Large intestine (tissue), 3 donors: Measurements from ENCODE around the gene ZCCHC13. TPM values are rescaled to one million over a fixed set of nuclear protein-coding genes. Genes with fewer than 3 reads are reported as not detected.
"Not testable (repeated sequence)": the region's sequence is repeated elsewhere in the genome, so short reads cannot be mapped to it uniquely, and the experiment has no call there.

Experiments used
- DNase-seq, 2 donors: peaks; one replicate each; pipeline versions ENCODE4 v3.0.0 to v3.0.0-alpha.2; 2013
- H3K27ac ChIP-seq: one replicate; pipeline ENCODE4 v1.5.1; 2013; ENCODE audit warnings: low read length
- H3K27me3 ChIP-seq: 2 replicates; pipeline ENCODE4 v1.6.1; 2013; ENCODE audit warnings: low read length; ENCODE audit not compliant: control insufficient read depth, insufficient read depth
- H3K36me3 ChIP-seq: 2 replicates; pipeline ENCODE4 v1.6.1; 2013; ENCODE audit warnings: low read length; ENCODE audit not compliant: control insufficient read depth, insufficient read depth
- H3K4me1 ChIP-seq: one replicate; pipeline ENCODE4 v1.6.1; 2013; ENCODE audit warnings: low read length; ENCODE audit not compliant: control insufficient read depth, insufficient read depth
- H3K4me3 ChIP-seq: one replicate; pipeline ENCODE4 v1.5.1; 2013; ENCODE audit warnings: low read length
- H3K9me3 ChIP-seq: one replicate; pipeline ENCODE4 v1.6.1; 2013; ENCODE audit warnings: mild to moderate bottlenecking, low read depth, low read length, moderate library complexity; ENCODE audit not compliant: control insufficient read depth
- WGBS: methylation state at CpG from one replicate; pipeline ENCODE4 v1.1.5; 2013; ENCODE audit warnings: low lambda C conversion rate; ENCODE audit not compliant: insufficient coverage; 5-methylcytosine and 5-hydroxymethylcytosine counted together
- polyA plus RNA-seq: library from polyadenylated mRNA; unstranded; fragments of 120-200 nt; gene quantifications from one replicate; pipeline ENCODE4 v1.2.1, GENCODE V29; 2013

The ZCCHC13 gene
- polyA plus RNA-seq, 1 donor, result not detected

- H3K9me3 ChIP-seq, H3K27me3 ChIP-seq, H3K4me1 ChIP-seq, H3K27ac ChIP-seq, DNase-seq, H3K36me3 ChIP-seq, H3K4me3 ChIP-seq: not testable (repeated sequence)
- no CpG with 5 or more reads among the region's 2 CpGs for WGBS
These were observed 15.3 kb downstream of the ZCCHC13 start for GRCh38 chrX:74319321-74319720.

DNA sequence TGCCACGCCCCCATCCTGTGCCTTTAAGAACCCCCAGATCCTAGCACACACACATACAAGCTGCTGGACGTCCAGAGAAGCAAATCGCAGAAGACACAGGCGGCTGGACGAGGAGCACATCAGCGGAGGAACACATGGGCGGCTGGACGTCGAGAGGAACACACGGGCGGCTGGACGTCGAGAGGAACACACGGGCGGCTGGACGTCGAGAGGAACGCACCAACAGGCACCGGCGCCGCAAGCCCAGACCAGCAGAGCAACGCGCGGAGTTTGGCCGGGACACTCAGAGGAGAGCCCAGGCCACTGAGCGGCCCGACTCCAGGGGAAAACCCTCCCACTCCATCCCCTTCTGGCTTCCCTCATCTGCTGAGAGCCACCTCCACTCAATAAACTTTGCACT lies 17.2 kb downstream of the ZCCHC13 start:
- H3K9me3 ChIP-seq, result no peaks in the 10 kb centered on the region
- H3K27me3 ChIP-seq, result no peaks in the 10 kb centered on the region
- no peak overlapping the region for H3K4me3 ChIP-seq
- DNase-seq, result no peak
- peaks cover 2% of the 10 kb centered on the region for H3K4me1 ChIP-seq
- no peak overlapping the region for H3K27ac ChIP-seq
- no peaks in the 10 kb centered on the region for H3K36me3 ChIP-seq
- WGBS, result no CpG with 5 or more reads among the region's 27 CpGs

GRCh38 chrX:74324131-74324530 lies 20.2 kb downstream of the ZCCHC13 start:
- Histone ChIP-seq H3K27me3 (no peaks in the 10 kb centered on the region), H3K9me3 (no peaks in the 10 kb centered on the region), H3K36me3 (no peaks in the 10 kb centered on the region), H3K27ac (no peak overlapping the region), H3K4me1 (peaks cover 2% of the 10 kb centered on the region), H3K4me3 (no peak overlapping the region)
- WGBS, result no CpG with 5 or more reads among the region's 5 CpGs
- DNase-seq, result no peak

GRCh38 chrX:74325130-74326059 lies 21.4 kb downstream of the ZCCHC13 start:
- Histone ChIP-seq H3K36me3 (no peaks in the 10 kb centered on the region), H3K27ac (no peak overlapping the region), H3K27me3 (no peaks in the 10 kb centered on the region), H3K4me3 (no peak overlapping the region), H3K9me3 (no peaks in the 10 kb centered on the region), H3K4me1 (peaks cover 2% of the 10 kb centered on the region)
- WGBS, result no CpG with 5 or more reads among the region's 9 CpGs
- peak in 1 of 2 donors; percentile 16 for DNase-seq

DNA sequence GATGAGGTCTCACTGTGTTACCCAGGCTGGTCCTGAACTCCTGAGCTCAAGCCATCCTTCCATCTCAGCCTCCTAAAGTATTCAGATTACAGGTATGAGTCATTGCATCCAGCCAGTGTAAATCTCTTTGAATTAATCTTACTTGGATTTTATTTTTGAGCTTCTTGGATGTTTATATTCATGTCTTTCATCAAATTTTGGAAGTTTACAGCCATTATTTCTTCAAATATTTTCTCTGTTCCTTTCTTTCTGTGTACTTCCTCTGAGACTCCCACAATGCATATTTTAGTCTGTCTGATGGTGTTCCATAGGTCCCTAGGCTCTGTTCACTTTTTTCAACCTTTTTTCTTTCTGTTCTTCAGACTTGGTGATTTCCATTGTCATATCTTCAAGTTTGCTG lies 34.9 kb downstream of the ZCCHC13 start:
- Histone ChIP-seq H3K36me3 (no peaks in the 10 kb centered on the region), H3K4me3 (no peak overlapping the region), H3K27ac (no peak overlapping the region), H3K4me1 (no peaks in the 10 kb centered on the region), H3K27me3 (no peaks in the 10 kb centered on the region), H3K9me3 (peaks cover 4% of the 10 kb centered on the region)
- no peak for DNase-seq

GRCh38 chrX:74340051-74340450 lies 36.1 kb downstream of the ZCCHC13 start:
- H3K9me3 ChIP-seq, result peaks cover 4% of the 10 kb centered on the region
- no peak for DNase-seq
- no peak overlapping the region for H3K4me3 ChIP-seq
- H3K27me3 ChIP-seq, result no peaks in the 10 kb centered on the region
- no peaks in the 10 kb centered on the region for H3K36me3 ChIP-seq
- no peaks in the 10 kb centered on the region for H3K4me1 ChIP-seq
- H3K27ac ChIP-seq, result no peak overlapping the region

GRCh38 chrX:74342211-74342610 lies 38.2 kb downstream of the ZCCHC13 start:
- not testable (repeated sequence) for H3K27ac ChIP-seq, H3K9me3 ChIP-seq, H3K36me3 ChIP-seq, H3K27me3 ChIP-seq, H3K4me3 ChIP-seq, DNase-seq, H3K4me1 ChIP-seq
- WGBS, result no CpG with 5 or more reads among the region's 5 CpGs

GRCh38 chrX:74343343-74344279 lies 39.6 kb downstream of the ZCCHC13 start:
- H3K4me3 ChIP-seq, result no peak overlapping the region
- H3K9me3 ChIP-seq, result peaks cover 4% of the 10 kb centered on the region
- H3K27ac ChIP-seq, result no peak overlapping the region
- H3K4me1 ChIP-seq, result no peaks in the 10 kb centered on the region
- H3K36me3 ChIP-seq, result no peaks in the 10 kb centered on the region
- H3K27me3 ChIP-seq, result no peaks in the 10 kb centered on the region
- no CpG with 5 or more reads among the region's 3 CpGs for WGBS
- peak; percentile 48 to 52 for DNase-seq

- Histone ChIP-seq H3K4me1 (no peaks in the 10 kb centered on the region), H3K36me3 (no peaks in the 10 kb centered on the region), H3K27ac (no peak overlapping the region), H3K9me3 (peaks cover under 1% of the 10 kb centered on the region), H3K27me3 (no peaks in the 10 kb centered on the region), H3K4me3 (no peak overlapping the region)
- no peak for DNase-seq
- no CpG with 5 or more reads among the region's 4 CpGs for WGBS
These were observed 40.3 kb downstream of the ZCCHC13 start for GRCh38 chrX:74344280-74344622.

DNA sequence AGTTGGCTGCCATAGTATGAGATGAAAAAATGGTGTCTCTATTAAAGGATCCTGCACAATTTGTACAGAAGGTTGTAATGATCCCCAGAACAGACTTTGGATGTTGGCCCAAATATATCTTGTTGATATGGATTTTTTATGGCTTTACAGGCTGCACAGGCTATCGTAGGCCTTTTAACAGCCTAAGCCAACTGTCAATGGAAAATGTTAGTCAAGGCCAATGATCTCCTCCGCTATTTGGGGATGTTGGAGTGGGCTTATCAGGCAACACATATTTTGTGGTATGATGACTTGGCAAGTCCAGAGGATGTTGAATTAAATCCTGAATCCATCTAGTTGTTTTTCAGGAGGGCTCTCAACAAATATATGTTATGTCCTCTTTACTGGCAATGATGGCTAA lies 42.1 kb downstream of the ZCCHC13 start:
- Histone ChIP-seq H3K36me3 (no peaks in the 10 kb centered on the region), H3K27ac (no peak overlapping the region), H3K4me3 (no peak overlapping the region), H3K27me3 (no peaks in the 10 kb centered on the region), H3K4me1 (no peaks in the 10 kb centered on the region), H3K9me3 (no peaks in the 10 kb centered on the region)
- no peak for DNase-seq
- WGBS, result no CpG with 5 or more reads among the region's 2 CpGs
